Measurements from ENCODE around the gene RARG.

DNA sequence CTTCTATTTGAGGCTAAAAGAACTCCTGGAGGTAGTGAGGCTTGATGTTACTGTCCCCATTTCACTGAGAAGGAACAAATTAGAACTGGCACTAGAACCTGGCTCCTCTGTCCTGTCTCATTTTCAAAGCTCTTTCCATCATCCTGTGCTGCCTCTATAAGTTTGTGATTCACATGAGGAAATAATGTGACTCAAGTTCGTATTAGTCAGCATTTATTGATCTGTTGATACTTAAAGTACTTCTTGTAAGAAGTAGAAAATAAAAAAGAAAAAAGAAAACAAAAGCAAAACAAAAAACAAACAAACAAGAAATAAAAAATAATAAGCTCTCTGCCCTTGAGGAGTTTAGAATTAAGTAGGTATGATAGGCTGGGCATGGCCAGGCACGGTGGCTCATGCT, 33.8 kb upstream of the RARG start:
- TF ChIP-seq EZH2 (IDR thresholded peaks at IDR 0.05; ENCODE audit: borderline replicate concordance, low read depth, low read length, poor library complexity, severe bottlenecking): no peak
- TF ChIP-seq, protein P1, sequence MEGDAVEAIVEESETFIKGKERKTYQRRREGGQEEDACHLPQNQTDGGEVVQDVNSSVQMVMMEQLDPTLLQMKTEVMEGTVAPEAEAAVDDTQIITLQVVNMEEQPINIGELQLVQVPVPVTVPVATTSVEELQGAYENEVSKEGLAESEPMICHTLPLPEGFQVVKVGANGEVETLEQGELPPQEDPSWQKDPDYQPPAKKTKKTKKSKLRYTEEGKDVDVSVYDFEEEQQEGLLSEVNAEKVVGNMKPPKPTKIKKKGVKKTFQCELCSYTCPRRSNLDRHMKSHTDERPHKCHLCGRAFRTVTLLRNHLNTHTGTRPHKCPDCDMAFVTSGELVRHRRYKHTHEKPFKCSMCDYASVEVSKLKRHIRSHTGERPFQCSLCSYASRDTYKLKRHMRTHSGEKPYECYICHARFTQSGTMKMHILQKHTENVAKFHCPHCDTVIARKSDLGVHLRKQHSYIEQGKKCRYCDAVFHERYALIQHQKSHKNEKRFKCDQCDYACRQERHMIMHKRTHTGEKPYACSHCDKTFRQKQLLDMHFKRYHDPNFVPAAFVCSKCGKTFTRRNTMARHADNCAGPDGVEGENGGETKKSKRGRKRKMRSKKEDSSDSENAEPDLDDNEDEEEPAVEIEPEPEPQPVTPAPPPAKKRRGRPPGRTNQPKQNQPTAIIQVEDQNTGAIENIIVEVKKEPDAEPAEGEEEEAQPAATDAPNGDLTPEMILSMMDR (conservative IDR thresholded peaks at IDR 0.05; ENCODE audit: low read depth, low read length): no peak
